ENCODE measurements around the gene UTP4.

UTP4 gene

GRCh38 chr16:69132424-69133252, at the start of gene UTP4, which contains the start of gene CHTF8:
TSS of gene UTP4 (plus strand) at chr16:69132649. CDS start at chr16:69133460, 811 bp downstream.
TSS of gene CHTF8 (minus strand) at chr16:69132588. CDS start at chr16:69121458, 11,130 bp downstream.
- DNase-seq (ENCODE audit: insufficient read length, low spot score): peak; percentile 81
- FAIRE-seq: peak; percentile 37

GRCh38 chr16:69083306-69083941, 49.0 kb upstream of the UTP4 start:
- DNase-seq (ENCODE audit: insufficient read length, low spot score) (no peak), FAIRE-seq (no peak)

- DNase-seq (ENCODE audit: insufficient read length, low spot score) (no peak), FAIRE-seq (no peak)
Observed at GRCh38 chr16:69084289-69084688, 48.2 kb upstream of the UTP4 start.

GRCh38 chr16:69085032-69085695, 47.3 kb upstream of the UTP4 start:
- no peak for FAIRE-seq

GRCh38 chr16:69087161-69087581, 45.3 kb upstream of the UTP4 start:
- FAIRE-seq: no peak
- DNase-seq (ENCODE audit: insufficient read length, low spot score): no peak

More at GRCh38 chr16:69085032-69085695, 47.3 kb upstream of the UTP4 start:
- DNase-seq (ENCODE audit: insufficient read length, low spot score): no peak

- no peak for FAIRE-seq
Observed at GRCh38 chr16:69088684-69089083, 43.8 kb upstream of the UTP4 start.

GRCh38 chr16:69089091-69089910, 43.1 kb upstream of the UTP4 start:
- peak; percentile 21 for FAIRE-seq

More at GRCh38 chr16:69088684-69089083, 43.8 kb upstream of the UTP4 start:
- no peak for DNase-seq (ENCODE audit: insufficient read length, low spot score)

GRCh38 chr16:69093974-69094373, 38.5 kb upstream of the UTP4 start:
- FAIRE-seq (no peak), DNase-seq (ENCODE audit: insufficient read length, low spot score) (no peak)

More at GRCh38 chr16:69089091-69089910, 43.1 kb upstream of the UTP4 start:
- no peak for DNase-seq (ENCODE audit: insufficient read length, low spot score)

- FAIRE-seq: no peak
- DNase-seq (ENCODE audit: insufficient read length, low spot score): no peak
Observed at GRCh38 chr16:69094501-69094900, 37.9 kb upstream of the UTP4 start.

- no peak for FAIRE-seq
- DNase-seq (ENCODE audit: insufficient read length, low spot score): no peak
Observed at GRCh38 chr16:69095193-69095592, 37.3 kb upstream of the UTP4 start.

GRCh38 chr16:69100071-69100691, 32.3 kb upstream of the UTP4 start:
- no peak for FAIRE-seq
- DNase-seq (ENCODE audit: insufficient read length, low spot score): no peak

GRCh38 chr16:69105501-69106361, 26.7 kb upstream of the UTP4 start, which contains the start of gene HAS3:
TSS of gene HAS3 (plus strand) at chr16:69105653. CDS start at chr16:69109396, 3,743 bp downstream.
- DNase-seq (ENCODE audit: insufficient read length, low spot score): peak; percentile 70
- FAIRE-seq: peak; percentile 78

- peak; percentile 48 for DNase-seq (ENCODE audit: insufficient read length, low spot score)
Observed at GRCh38 chr16:69106491-69107315, 25.7 kb upstream of the UTP4 start.

GRCh38 chr16:69107316-69107962, 25.0 kb upstream of the UTP4 start:
- FAIRE-seq (no peak), DNase-seq (ENCODE audit: insufficient read length, low spot score) (no peak)

More at GRCh38 chr16:69106491-69107315, 25.7 kb upstream of the UTP4 start:
- FAIRE-seq: no peak

GRCh38 chr16:69108064-69108904, 24.2 kb upstream of the UTP4 start:
- no peak for FAIRE-seq

GRCh38 chr16:69108905-69109252, 23.6 kb upstream of the UTP4 start:
- FAIRE-seq: no peak
- no peak for DNase-seq (ENCODE audit: insufficient read length, low spot score)

More at GRCh38 chr16:69108064-69108904, 24.2 kb upstream of the UTP4 start:
- no peak for DNase-seq (ENCODE audit: insufficient read length, low spot score)
